Left colon (tissue), 2 donors: ENCODE measurements around the gene FOXD1. TPM values are rescaled to one million over a fixed set of nuclear protein-coding genes. Genes with fewer than 3 reads are reported as not detected.

Experiments
- total RNA-seq, 2 donors: library from RNA; stranded (reverse); fragmentation: NEBNext Ultra II Directional; extraction: Animal tissue kit (Norgen Biotek cat#: 25700); gene quantifications; one replicate each; pipeline ENCODE4 v1.2.1, GENCODE V29; 2021
- donor health status: DM: no; HTN: no; CAD: no.
- donor health status: DM: yes; HTN: yes; CAD: no.

The FOXD1 gene
- total RNA-seq, 2 donors from 2014 or later = 0.20 TPM; not detected in 1

Other genes starting within 250 kb of the FOXD1 start
- gene BTF3, start 49.7 kb upstream of the FOXD1 start, total RNA-seq = 100 to 1,000 TPM; 522 to 537 TPM
- 10 to 100 TPM; 19.5 to 20.7 TPM for gene ANKRA2, start 116.9 kb upstream of the FOXD1 start, total RNA-seq
- 10 to 100 TPM in 1 of 2 donors, 1 to 10 TPM in 1; 9.3 to 12.4 TPM for gene UTP15, start 117.0 kb upstream of the FOXD1 start, total RNA-seq
- gene ARHGEF28, start 177.4 kb upstream of the FOXD1 start, total RNA-seq = 10 to 100 TPM in 1 of 2 donors, 1 to 10 TPM in 1; 9.5 to 13.5 TPM